Activated naive CD4-positive, alpha-beta T cell treated with anti-CD3 and anti-CD28 coated beads, Interleukin-2, amount 50 U/mL, for 16 hours (primary cell): ENCODE results near the gene VCAM1.

Source experiments
- DNase-seq: peaks from one replicate; pipeline ENCODE4 v3.0.0-alpha.2; 2020

VCAM1 gene

GRCh38 chr1:100724281-100724680, 4.7 kb downstream of the VCAM1 start:
- DNase-seq: no peak

DNA sequence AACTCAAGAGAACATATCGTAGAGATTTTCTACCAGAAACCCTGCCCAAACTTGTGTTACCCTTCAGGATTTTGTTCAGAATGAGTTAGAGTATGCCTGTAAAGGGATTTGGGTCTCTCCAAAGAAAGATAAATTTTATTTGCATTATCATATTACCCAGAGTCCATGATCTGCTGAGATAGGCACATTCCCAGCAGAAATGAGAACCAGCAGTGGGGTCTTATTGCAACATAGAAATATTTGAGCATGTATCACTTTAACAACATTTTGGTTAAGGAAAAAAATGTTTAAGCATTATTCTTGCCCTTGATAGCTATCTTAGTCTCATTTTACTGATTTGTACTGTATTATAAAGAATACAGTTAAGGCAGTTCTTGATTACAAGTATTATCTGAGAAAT, 10.6 kb downstream of the VCAM1 start:
- no peak for DNase-seq

- DNase-seq: no peak
Measured at GRCh38 chr1:100731309-100731708, 11.8 kb downstream of the VCAM1 start.

- DNase-seq: no peak
Measured at GRCh38 chr1:100731758-100732157, 12.2 kb downstream of the VCAM1 start.

DNA sequence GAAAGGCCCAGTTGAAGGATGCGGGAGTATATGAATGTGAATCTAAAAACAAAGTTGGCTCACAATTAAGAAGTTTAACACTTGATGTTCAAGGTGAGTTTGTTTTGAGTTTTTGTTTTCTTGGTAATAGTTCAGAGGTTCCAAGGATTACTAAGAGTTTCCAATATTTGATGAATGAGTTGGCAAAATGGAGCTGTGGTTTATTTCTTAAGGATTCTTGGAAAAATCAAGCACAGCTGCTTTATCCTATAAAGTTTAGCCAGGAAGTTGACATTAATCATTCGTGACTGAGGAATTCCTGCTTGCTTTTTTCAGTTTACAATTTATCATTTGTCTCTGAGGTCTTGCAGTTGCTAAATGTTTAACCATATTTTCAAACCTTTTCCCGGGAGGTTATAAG, 15.1 kb downstream of the VCAM1 start:
- no peak for DNase-seq

GRCh38 chr1:100735244-100735643, 15.7 kb downstream of the VCAM1 start:
- DNase-seq: no peak

DNA sequence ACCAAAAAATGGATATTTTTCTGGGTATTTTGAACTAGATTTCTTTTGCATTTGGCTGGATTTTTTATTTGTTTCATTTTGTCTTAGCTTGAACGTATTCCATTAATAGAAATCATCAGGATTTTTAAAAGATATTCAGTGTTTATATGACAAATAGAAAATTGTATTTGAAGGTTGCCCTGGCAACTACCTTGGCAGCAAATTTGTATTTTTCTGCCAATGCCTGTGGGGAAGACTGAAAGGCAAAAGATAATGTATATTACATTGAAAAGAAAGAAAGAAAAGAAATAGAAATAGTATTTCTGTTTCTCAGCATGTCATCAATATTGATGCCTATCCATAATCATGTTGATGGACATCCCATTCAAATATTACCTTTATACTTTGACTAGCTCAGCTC, 16.8 kb downstream of the VCAM1 start:
- no peak for DNase-seq

DNA sequence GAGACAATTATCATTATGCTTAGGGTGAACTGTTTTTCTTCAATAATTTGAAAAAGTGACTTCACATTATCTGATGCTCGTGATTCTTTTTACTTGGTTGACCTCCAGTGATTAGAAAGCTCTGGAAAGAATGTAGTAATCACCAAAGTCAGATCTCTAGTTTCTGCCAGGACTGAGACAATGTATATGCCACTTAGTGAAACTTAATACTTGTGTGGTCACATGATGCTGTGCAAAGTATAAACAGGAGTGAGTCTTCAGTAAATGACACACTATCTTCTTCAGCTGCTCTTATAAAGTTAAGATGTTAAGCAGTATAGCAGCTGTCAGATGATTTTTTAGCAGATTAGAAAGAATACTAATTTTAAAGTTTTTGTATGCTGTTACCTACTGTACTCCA, 17.2 kb downstream of the VCAM1 start:
- no peak for DNase-seq

GRCh38 chr1:100746542-100746932, 27.0 kb downstream of the VCAM1 start:
- DNase-seq: no peak

DNA sequence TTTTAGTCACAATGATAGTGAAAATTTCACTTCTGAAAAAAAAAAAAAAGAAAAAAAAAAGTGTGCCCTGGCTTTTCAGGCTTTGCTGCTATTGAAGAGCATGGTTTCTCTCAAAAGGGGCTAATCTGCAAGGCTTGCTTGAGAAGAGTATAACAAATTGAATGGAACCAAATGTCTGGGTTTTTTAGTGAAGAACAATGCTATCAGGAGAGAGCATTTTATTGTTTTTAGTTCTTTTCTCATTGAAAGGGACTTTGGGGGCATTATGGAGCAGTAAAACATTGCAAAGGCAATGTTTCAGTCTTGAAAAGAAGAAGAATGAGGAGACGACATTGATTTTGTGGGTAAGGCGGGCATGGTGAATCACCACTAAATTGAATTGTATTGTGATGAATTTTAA, 28.2 kb downstream of the VCAM1 start:
- no peak for DNase-seq

DNA sequence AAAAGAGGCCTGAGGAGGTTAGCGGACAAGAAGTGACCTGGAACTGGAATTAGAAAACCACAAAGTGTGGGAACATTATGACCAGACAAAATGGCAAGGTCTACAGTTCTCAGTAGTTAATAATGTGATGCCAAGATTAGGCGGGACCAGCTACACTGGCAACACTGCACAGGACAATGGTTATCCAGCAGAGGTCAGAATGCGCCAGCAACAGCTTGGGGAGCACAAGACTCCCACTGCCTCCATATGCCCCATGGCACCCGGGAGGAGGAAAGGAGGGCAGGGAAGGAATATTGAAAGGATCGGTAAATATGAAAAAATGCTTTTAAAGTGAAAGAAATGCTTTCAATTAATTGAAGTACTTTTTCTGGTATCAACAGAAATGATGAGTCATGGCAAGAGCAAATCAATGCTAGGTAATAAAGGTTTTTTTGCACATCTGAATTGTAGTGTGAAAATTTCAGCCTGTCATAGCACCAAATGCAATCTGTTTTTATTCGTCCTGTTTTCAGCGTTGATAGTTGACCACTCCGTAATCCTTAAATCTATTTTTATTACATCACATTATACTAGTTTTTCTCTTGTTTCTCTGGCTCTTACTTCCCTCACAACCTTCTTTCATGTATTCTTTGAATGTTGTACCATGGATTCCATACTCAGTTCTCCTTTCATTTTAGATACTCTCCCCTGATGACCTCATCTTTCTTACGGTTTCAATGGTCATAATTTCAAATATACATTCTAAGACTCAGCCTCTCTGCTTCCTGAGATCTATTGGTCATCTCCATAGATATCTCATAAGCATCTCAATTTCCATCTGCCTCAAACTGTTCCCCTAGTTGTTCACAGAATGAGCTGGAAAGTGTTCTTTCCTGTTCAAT, 30.7 kb downstream of the VCAM1 start:
- DNase-seq: no peak

- DNase-seq: no peak
Measured at GRCh38 chr1:100752791-100753190, 33.2 kb downstream of the VCAM1 start.

- no peak for DNase-seq
Measured at GRCh38 chr1:100757946-100758345, 38.4 kb downstream of the VCAM1 start.

DNA sequence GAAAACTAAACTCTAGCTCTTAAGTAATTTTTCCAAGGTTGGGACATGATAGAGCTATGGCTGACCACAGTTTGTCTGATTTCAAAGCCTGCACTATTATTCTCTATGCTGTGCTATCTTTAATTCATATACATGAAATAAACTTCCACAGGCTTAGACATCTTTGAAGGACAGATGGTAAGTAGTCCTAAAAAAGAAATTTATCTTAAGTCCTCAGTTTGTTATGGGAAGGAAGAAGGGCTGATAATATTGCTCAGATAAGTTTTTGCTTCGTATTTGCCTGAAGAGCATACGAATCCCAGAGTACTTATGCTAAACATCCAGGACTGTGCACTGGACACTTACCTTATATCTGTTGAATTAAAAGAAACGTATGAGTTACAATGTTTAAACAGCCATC, 39.6 kb downstream of the VCAM1 start:
- DNase-seq: no peak

DNA sequence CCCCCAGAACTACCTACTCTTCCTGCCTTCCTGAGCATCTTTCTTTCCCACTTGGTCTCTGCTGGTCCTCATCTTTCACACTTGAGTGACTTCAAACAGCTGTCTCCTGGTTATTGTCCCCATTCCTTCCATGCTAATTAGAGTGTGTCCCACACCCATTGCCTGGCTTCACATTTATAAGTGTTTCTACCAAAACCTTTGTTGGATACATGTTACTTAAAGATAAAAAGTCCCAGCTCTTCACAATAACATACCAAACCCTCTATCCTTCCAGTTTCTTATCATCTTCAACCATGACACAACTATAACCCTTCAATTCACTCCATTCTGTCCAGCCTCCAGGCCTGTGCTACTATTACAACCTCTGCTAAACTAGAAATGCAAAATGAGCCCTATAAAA, 41.0 kb downstream of the VCAM1 start:
- DNase-seq: no peak

- DNase-seq: no peak
Measured at GRCh38 chr1:100762461-100762860, 42.9 kb downstream of the VCAM1 start.

DNA sequence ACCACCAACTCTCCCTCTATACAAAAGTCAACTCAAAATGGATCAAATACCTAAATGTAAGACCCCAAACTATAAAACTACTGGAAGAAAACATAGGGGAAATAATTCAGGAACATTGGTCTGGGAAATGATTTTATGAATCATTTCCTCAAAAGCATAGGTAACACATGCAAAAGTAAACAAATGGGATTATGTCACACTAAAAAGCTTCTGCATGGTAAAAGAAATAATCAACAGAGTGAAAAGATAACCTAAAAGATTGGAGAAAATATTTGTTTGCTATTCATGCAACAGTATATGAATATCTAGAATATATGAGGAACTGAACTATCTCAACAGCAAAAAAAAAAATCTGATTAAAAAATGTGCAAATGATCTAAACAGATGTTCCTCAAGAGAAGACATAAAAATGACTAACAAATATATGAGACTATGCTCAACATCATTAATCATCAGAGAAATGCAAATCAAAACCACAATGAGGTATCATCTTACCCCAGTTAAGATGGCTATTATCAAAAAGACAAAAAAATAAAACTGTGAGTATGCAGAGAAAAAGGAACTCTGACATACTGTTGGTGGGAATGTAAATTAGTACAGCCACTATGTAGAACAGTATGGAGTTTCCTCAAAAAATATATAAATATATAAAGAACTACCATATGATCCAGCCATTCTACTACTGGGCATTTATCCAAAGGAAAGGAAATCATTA, 47.8 kb downstream of the VCAM1 start:
- no peak for DNase-seq

DNA sequence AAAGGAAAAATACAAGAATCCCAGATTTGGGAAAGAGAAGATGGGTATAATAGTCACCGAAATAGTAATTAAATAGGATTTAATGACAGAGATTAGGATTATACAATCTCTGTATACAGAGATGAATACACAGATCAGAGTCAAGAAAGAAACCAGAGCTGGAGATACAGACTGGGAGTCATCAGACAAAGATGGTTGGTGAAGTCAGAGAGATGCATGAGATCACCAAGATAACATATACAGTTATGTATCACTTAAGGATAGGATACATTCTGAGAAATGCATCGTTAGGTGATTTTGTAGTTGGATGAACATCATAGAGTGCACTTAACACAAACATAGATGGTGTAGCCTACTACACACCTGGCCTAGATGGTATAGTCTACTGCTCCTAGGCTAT, 49.8 kb downstream of the VCAM1 start:
- DNase-seq: no peak

GRCh38 chr1:100769906-100770646, 50.5 kb downstream of the VCAM1 start:
- DNase-seq: no peak

DNA sequence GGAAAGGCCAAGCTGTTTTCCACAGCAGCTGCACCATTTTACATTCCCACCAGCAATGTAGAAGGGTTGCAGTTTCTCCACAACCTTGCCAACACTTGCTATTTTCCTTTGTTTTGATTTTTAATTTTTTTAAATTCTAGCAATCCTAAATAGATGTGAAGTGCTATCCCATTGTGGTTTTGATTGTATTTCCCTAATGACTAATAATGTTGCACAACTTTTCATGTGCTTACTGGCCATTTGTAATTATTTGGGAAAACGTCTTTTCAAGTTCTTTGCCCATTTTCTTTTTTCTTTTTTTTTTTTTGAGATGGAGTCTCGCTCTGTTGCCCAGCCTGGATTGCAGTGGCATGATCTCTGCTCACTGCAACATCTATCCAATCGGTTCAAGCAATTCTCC, 53.9 kb downstream of the VCAM1 start:
- no peak for DNase-seq

DNA sequence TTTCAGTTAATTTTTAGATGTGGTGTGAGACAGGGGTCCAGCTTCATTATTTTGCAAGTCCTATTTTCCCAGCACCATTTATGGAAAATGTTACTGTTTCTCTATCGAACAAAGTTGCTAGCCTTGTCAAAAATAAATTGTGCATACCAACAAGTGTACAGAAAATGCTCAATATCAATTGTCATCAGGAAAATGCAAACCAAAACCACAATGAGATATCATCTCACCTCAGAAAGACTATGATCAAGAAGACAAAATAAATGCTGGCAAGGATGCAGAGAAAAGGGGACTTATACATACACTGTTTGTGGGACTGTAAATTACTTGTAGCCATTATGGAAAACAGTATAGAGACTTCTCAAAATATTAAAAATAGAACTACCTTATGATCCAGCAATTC, 54.8 kb downstream of the VCAM1 start:
- no peak for DNase-seq

DNA sequence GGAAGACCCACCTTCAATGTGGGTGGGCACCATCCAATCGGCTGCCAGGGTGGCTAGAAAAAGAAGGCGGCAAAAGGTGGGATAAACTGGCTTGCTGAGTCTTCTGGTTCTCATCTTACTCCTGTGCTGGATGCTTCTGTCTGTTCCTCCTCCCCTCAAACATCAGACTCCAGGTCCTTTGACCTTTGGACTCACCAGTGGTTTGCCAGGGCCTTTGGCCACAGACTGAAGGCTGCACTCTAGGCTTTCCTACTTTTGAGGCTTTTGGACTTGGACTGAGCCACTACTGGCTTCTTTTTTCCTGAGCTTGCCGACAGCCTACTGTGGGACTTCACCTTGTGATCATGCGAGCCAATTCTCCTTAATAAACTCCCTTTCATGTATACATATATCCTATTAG, 55.9 kb downstream of the VCAM1 start:
- no peak for DNase-seq

- DNase-seq: no peak
Measured at GRCh38 chr1:100778748-100779147, 59.2 kb downstream of the VCAM1 start.

DNA sequence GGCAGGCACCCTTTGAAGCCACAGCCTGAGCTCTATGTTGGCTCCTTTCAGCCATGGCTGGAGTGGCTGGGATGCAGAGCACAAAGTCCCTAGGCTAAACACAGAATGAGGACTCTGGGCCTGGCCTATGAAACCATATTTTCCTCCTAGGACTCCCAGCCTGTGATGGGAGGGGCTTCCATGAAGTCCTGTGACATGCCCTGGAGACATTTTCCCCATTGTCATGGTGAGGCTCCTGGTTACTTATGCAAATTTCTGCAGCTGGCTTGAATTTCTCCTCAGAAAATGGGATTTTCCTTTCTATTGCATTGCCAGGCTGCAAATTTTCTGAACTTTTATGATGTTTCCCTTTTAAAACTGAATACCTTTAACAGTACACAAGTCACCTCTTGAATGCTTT, 61.3 kb downstream of the VCAM1 start:
- DNase-seq: no peak
